CD14-positive monocyte (primary cell): Measurements from ENCODE around the gene PTK6. TPM values are rescaled to one million over a fixed set of nuclear protein-coding genes. Genes with fewer than 3 reads are reported as not detected.

ENCODE experiments used
- DNase-seq, 3 donors: peaks; one replicate each; pipeline ENCODE4 v3.0.0-alpha.2; 2011 to 2022
- H2AFZ ChIP-seq: 2 replicates; pipeline ENCODE4 v1.6.0; 2012; ENCODE audit warnings: mild to moderate bottlenecking, low read depth, low read length, inconsistent platforms; ENCODE audit not compliant: insufficient read depth, poor library complexity, severe bottlenecking
- H3K27ac ChIP-seq, 2 donors: 1 replicate in 1 of 2; 2 replicates in 1 of 2; pipeline ENCODE4 v1.5.1; 2012 to 2013; ENCODE audit warnings: low read length in 2 of 2, control low read depth in 1 of 2, inconsistent platforms in 1 of 2, low read depth in 1 of 2, mild to moderate bottlenecking in 1 of 2
- H3K27me3 ChIP-seq, 2 donors: one replicate each; pipeline versions ENCODE4 v1.6.0 to v1.6.1; 2011 to 2013; ENCODE audit warnings: low read length in 2 of 2; ENCODE audit not compliant: control insufficient read depth in 2 of 2, insufficient read depth in 2 of 2
- H3K36me3 ChIP-seq, 2 donors: replicated peaks in 1 of 2; 1 replicate in 1 of 2; 2 replicates in 1 of 2; pipeline versions ENCODE4 v1.5.1 to v1.6.1; 2012 to 2013; ENCODE audit warnings: low read length in 2 of 2, control low read depth in 1 of 2, inconsistent platforms in 1 of 2, mild to moderate bottlenecking in 1 of 2; ENCODE audit not compliant: insufficient read depth in 2 of 2, control insufficient read depth in 1 of 2
- H3K4me1 ChIP-seq, 2 donors: 1 replicate in 1 of 2; 2 replicates in 1 of 2; pipeline versions ENCODE4 v1.5.1 to v1.6.1; 2012 to 2013; ENCODE audit warnings: low read length in 2 of 2, control low read depth in 1 of 2, inconsistent platforms in 1 of 2, mild to moderate bottlenecking in 1 of 2, moderate library complexity in 1 of 2; ENCODE audit not compliant: insufficient read depth in 2 of 2, control insufficient read depth in 1 of 2
- H3K4me2 ChIP-seq: replicated peaks from 2 replicates; pipeline ENCODE3; 2012; ENCODE audit warnings: low read length, moderate library complexity, mild to moderate bottlenecking; ENCODE audit not compliant: poor library complexity, severe bottlenecking; ENCODE audit errors: extremely low read depth
- H3K4me3 ChIP-seq, 3 experiments: fragments of 200-600 bp in 1 of 3; sonication (generic) in 1 of 3; replicated peaks in 1 of 3; 1 replicate in 2 of 3; 2 replicates in 1 of 3; pipeline ENCODE4 v1.5.1; 2011 to 2013; ENCODE audit warnings: low read length in 3 of 3, mild to moderate bottlenecking in 3 of 3, control low read depth in 2 of 3, low read depth in 2 of 3, inconsistent platforms in 1 of 3, moderate library complexity in 1 of 3
- H3K79me2 ChIP-seq: 2 replicates; pipeline ENCODE4 v1.6.0; 2012; ENCODE audit warnings: mild to moderate bottlenecking, control low read depth, inconsistent platforms, low read length, moderate library complexity; ENCODE audit not compliant: insufficient read depth
- H3K9ac ChIP-seq: 2 replicates; pipeline ENCODE4 v1.6.0; 2017; ENCODE audit warnings: low read length, mild to moderate bottlenecking; ENCODE audit not compliant: insufficient read depth, poor library complexity, severe bottlenecking
- H3K9me3 ChIP-seq, 2 donors: replicated peaks in 1 of 2; 1 replicate in 1 of 2; 2 replicates in 1 of 2; pipeline versions ENCODE4 v1.5.1 to v1.6.1; 2012 to 2013; ENCODE audit warnings: low read length in 2 of 2, control low read depth in 1 of 2; ENCODE audit not compliant: control insufficient read depth in 1 of 2, insufficient read depth in 1 of 2
- H4K20me1 ChIP-seq: 2 replicates; pipeline ENCODE4 v1.6.0; 2012; ENCODE audit warnings: mild to moderate bottlenecking, low read length, control low read depth, moderate library complexity; ENCODE audit not compliant: insufficient read depth
- H3K27ac Mint-ChIP-seq, 7 donors: one replicate each; pipeline ENCODE4 v1.8.0; 2020; ENCODE audit warnings: mild to moderate bottlenecking in 7 of 7, mixed read lengths in 7 of 7, moderate library complexity in 6 of 7, inconsistent platforms in 2 of 7
- H3K27me3 Mint-ChIP-seq, 3 donors: one replicate each; pipeline ENCODE4 v1.8.0; 2021 to 2022; ENCODE audit warnings: low read depth in 3 of 3, mild to moderate bottlenecking in 3 of 3, mixed read lengths in 3 of 3, moderate library complexity in 3 of 3, inconsistent platforms in 1 of 3
- H3K36me3 Mint-ChIP-seq, 2 donors: one replicate each; pipeline ENCODE4 v1.8.0; 2020; ENCODE audit warnings: mixed read lengths in 2 of 2, inconsistent platforms in 1 of 2, mild to moderate bottlenecking in 1 of 2
- H3K4me1 Mint-ChIP-seq: one replicate; pipeline ENCODE4 v1.8.0; 2020; ENCODE audit warnings: mild to moderate bottlenecking, mixed read lengths
- H3K4me3 Mint-ChIP-seq, 2 donors: one replicate each; pipeline ENCODE4 v1.8.0; 2020; ENCODE audit warnings: mild to moderate bottlenecking in 2 of 2, mixed read lengths in 2 of 2, moderate library complexity in 1 of 2
- H3K9me3 Mint-ChIP-seq, 7 donors: one replicate each; pipeline ENCODE4 v1.8.0; 2020 to 2022; ENCODE audit warnings: mixed read lengths in 7 of 7, mild to moderate bottlenecking in 6 of 7, moderate library complexity in 6 of 7, inconsistent platforms in 2 of 7
- WGBS: methylation state at CpG from one replicate; pipeline ENCODE4 v1.1.5; 2013; ENCODE audit warnings: missing lambda C conversion rate; ENCODE audit not compliant: insufficient coverage; 5-methylcytosine and 5-hydroxymethylcytosine counted together
- intact Hi-C, 2 donors: fragments of 100-400 bp; cut with micrococcal nuclease; formaldehyde crosslinking; loops; one replicate each; pipeline versions ENCODE4 v1.15.0 to v1.15.1; 2023
- polyA plus RNA-seq, 3 donors: library from polyadenylated mRNA; depleted of rRNA in 1 of 3; unstranded in 2 of 3; stranded (reverse) in 1 of 3; fragments of 300-500 nt in 2 of 3; fragments of >200 nt in 1 of 3; fragmentation: Illumina TruSeq in 2 of 3; gene quantifications; 1 replicate in 2 of 3; 2 replicates in 1 of 3; pipeline ENCODE4 v1.2.3, GENCODE V29; 2012 to 2021
- TF ChIP-seq, protein P1 (sequence below): fragments of 200-600 bp; IDR thresholded peaks from one replicate; pipeline ENCODE4 v1.8.0; 2022; ENCODE audit warnings: antibody characterized with exemption, mild to moderate bottlenecking

Gene PTK6
- polyA plus RNA-seq, 3 donors, result 0.66 to 4.1 (median 1.5) TPM

DNA sequence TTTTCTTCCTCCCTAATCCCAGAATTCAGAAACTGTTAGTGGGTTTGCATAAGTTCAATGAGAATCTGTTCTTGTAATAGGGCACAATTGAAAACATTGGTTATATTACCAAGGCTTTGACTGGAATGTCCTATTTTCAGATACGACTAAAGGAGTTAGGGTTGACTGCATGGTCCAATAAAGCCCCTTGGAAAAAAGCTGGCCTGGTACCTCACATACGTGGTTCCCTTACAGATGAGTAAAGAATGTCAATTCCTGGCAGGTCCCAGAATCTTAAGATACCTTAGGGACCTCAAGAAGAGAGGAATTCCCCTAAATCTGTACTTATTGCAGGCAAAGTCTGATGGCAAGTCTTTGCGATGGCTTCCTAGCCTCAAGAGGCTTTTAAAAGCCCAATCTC, 12.0 kb downstream of the PTK6 start:
- no peak overlapping the region for H3K4me2 ChIP-seq
- H4K20me1 ChIP-seq, result peaks cover 13% of the 10 kb centered on the region
- H3K9me3 ChIP-seq, result peaks cover 11 to 12% of the 10 kb centered on the region in 2 donors
- peaks cover 14 to 26% of the 10 kb centered on the region in 2 donors for H3K4me1 ChIP-seq
- no peak overlapping the region for H3K27ac ChIP-seq
- H3K4me3 ChIP-seq, result no peak overlapping the region
- H2AFZ ChIP-seq, result no peak overlapping the region
- Mint-ChIP-seq H3K4me1 (peaks cover 17% of the 10 kb centered on the region), H3K27ac (no peak overlapping the region), H3K36me3 (peaks cover 12 to 21% of the 10 kb centered on the region in 2 donors), H3K4me3 (no peak overlapping the region), H3K27me3 (peaks cover 7 to 26% (median 14%) of the 10 kb centered on the region in 3 donors), H3K9me3 (peaks cover 13 to 20% (median 18%) of the 10 kb centered on the region in 7 donors)
- no peaks in the 10 kb centered on the region for H3K27me3 ChIP-seq
- intact Hi-C loops, result loop anchor here in 1 of 2 donors (10.0 kb wide), 1 partner anchor 540 kb away; the partner anchor contains the start of gene TCEA2
- no peaks in the 10 kb centered on the region for H3K36me3 ChIP-seq
- TF ChIP-seq, protein P1, sequence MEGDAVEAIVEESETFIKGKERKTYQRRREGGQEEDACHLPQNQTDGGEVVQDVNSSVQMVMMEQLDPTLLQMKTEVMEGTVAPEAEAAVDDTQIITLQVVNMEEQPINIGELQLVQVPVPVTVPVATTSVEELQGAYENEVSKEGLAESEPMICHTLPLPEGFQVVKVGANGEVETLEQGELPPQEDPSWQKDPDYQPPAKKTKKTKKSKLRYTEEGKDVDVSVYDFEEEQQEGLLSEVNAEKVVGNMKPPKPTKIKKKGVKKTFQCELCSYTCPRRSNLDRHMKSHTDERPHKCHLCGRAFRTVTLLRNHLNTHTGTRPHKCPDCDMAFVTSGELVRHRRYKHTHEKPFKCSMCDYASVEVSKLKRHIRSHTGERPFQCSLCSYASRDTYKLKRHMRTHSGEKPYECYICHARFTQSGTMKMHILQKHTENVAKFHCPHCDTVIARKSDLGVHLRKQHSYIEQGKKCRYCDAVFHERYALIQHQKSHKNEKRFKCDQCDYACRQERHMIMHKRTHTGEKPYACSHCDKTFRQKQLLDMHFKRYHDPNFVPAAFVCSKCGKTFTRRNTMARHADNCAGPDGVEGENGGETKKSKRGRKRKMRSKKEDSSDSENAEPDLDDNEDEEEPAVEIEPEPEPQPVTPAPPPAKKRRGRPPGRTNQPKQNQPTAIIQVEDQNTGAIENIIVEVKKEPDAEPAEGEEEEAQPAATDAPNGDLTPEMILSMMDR, result no peak
- 80% methylated on average over 1 of the region's 3 CpGs for WGBS
- DNase-seq, result no peak
- peaks cover 7% of the 10 kb centered on the region for H3K79me2 ChIP-seq
- H3K9ac ChIP-seq, result no peak overlapping the region

DNA sequence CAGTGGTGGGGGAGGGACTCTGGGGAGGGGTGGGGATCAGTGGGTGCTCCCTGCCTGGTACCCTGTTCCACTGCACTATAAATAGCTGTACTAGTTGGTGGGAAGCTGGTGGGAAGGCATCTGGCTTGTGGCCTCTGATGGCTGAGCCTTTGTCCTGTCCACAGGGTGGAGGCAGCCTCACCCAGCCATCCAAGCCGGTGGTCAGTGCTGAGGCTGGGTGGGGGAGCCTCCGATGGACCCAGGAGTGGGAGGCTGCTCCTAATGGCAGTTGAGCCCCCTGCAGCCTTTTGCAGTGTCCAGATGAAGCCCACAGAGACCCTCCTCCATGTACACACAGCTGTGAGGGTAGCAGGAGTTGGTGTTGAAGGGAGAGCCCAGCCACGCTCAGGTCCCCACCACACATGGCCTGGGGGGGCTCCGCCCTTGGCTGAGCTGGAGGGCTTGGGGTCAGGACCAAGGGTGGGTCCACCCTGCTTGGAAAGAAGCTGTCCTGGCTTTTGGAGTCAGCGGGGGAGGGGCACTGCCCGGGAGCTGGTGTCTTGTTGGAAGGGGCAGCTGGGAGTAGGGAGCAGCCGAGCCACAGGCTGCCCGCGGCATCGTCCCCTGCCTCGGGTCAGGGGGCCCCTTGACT, 14.1 kb downstream of the PTK6 start:
- Histone ChIP-seq H4K20me1 (peaks cover 13% of the 10 kb centered on the region), H3K4me3 (no peak overlapping the region), H3K4me1 (peaks cover 22 to 36% of the 10 kb centered on the region in 2 donors), H3K9ac (no peak overlapping the region), H3K79me2 (peaks cover 7% of the 10 kb centered on the region), H3K36me3 (no peaks in the 10 kb centered on the region), H3K27me3 (peaks cover 0 to 19% of the 10 kb centered on the region in 2 donors), H3K4me2 (no peak overlapping the region), H3K9me3 (peaks cover 11 to 12% of the 10 kb centered on the region in 2 donors), H2AFZ (no peak overlapping the region), H3K27ac (no peak overlapping the region)
- H3K27me3 Mint-ChIP-seq, result peaks cover 19 to 35% (median 26%) of the 10 kb centered on the region in 3 donors
- TF ChIP-seq, protein P1, result no peak
- 100% methylated on average over 2 of the region's 11 CpGs for WGBS
- no peak overlapping the region for H3K27ac Mint-ChIP-seq
- H3K9me3 Mint-ChIP-seq, result peaks cover 13 to 22% (median 18%) of the 10 kb centered on the region in 7 donors
- peaks cover 21% of the 10 kb centered on the region for H3K4me1 Mint-ChIP-seq
- DNase-seq, result no peak
- H3K36me3 Mint-ChIP-seq, result peaks cover 15 to 21% of the 10 kb centered on the region in 2 donors
- H3K4me3 Mint-ChIP-seq, result no peak overlapping the region
- intact Hi-C loops, result loop anchor here in 1 of 2 donors (10.0 kb wide), 1 partner anchor 542 kb away; the partner anchor contains the start of gene TCEA2
